ENCODE measurements around the gene OPA3.
A peak's percentile ranks its signal among the peaks of the same experiment; 100 is the strongest.

Gene OPA3

DNA sequence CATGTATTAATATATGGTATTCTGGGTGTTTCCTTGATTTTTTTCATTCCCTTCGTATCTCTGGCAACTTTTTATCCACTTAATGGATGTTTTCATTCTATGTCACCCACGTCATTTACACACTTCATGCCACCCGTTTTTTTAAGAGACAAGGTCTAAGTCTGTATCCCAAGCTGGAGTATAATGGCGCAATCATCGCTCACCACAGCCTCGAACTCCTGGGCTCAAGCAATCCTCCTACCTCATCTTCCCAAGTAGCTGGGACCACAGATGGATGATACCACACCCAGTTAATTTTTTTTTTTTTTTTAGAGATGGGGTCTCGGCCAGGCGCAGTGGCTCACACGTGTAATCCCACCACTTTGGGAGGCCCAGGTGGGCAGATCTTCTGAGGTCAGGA lies 80.7 kb downstream of the OPA3 start:
- no peak for DNase-seq (ENCODE audit: low spot score)

DNA sequence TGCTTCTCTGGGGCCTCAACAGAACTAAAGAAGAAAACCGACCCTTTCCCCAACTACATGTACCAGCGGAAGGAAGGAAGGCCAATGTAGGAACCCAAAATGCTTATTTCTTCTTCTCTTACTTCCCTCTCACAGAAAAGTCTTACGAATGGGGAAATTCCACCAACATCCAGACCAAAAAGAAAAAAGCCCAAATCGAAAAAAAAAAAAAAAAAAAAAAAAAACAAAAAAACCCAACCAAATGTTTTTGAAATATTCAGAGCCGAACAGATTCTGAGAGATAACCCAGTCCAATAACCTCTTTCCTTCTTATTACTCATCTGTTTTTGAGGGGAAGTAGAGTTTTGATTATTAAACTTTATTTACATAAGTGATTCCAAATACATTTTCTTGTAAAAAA lies 82.5 kb downstream of the OPA3 start:
- no peak for DNase-seq (ENCODE audit: low spot score)

DNA sequence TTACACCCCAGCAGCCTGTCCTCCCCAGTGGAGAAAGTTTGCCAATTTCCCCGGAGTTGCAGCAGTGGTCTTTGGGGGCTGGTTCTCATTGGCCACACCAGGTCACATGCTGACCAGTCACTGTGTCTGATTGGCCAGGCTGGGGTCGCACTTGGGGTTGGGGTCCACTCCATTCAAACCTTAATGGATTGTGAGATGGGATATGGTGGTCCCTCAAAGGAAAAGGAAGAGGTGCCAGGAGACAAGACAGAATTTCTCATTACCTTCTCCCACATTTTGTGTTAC lies 82.9 kb downstream of the OPA3 start:
- DNase-seq (ENCODE audit: low spot score), result no peak

DNA sequence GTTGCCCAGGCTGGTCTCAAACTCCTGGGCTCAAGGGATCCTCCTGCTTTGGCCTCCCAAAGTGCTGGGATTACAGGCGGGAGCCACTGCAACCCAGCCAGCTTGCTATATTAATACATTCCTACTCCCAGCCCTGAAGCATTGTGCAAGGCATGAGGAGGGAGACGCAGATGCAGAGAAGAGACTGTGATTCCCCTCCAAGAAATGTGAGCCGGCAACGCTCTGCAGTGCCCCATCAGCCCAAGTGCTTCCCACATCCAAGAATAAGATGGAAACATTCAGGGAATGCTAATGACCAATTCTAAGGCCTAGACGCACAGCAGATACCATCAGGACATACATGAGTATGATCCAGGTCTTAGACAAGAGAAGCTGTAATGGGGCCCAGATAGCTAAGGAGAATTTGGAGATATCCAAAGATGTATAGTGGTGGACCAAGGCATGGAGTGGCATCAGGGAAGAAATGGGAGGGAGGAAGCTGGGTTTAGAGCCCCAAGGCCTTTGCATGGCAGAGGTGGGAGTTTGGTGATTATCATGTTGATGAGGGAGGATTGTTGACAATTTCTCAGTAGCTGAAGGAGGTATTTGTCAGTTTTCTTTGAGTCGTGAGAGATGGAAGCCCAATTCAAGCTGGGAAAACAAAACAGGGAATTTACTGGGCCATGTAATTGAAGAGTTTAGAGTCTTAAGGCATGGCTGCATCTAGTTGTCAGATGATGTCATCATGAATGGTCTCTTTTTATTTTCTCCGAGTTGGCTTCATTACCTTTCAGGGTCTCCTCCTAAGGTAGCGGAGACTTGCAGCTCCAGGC lies 83.5 kb downstream of the OPA3 start:
- no peak for DNase-seq (ENCODE audit: low spot score)

DNA sequence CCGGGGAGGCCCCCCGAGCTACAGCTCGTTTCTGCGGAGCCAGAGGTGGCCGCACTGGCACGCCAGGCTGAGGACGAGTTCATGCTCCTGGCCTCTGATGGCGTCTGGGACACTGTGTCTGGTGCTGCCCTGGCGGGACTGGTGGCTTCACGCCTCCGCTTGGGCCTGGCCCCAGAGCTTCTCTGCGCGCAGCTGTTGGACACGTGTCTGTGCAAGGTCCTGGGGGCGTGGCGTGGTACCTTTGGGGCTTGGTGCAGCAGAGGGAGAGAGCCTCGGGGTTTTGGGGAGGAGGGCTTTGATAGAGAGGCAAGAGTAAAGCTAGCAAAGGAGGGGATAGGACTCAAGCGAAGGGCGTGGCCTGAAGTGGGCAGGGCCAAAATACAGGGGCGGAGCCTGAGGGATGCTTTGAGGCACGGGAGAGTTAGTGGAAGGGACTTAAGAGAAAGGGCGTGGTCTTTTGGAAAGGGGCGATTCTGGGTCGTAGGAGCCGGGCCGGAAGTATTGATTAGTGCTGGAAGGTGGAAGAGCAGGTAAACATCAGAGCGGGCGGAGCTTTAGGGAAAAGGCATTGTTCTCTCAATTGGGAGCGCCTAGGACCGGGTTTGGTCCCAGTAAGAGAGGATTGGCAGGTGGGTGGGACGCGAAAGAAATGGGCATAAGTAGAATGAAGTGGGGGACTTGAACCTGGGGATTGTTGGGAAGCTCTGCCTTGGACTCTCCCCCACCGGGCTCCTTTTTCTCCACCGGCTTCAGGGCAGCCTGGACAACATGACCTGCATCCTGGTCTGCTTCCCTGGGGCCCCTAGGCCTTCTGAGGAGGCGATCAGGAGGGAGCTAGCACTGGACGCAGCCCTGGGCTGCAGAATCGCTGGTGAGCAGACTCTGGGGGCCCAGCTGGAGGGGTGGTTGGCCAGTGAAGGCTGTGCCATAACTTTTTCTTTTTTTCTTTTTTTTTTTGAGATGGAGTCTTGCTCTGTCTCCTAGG lies 85.1 kb downstream of the OPA3 start:
- DNase-seq (ENCODE audit: low spot score), result peak; percentile 68

DNA sequence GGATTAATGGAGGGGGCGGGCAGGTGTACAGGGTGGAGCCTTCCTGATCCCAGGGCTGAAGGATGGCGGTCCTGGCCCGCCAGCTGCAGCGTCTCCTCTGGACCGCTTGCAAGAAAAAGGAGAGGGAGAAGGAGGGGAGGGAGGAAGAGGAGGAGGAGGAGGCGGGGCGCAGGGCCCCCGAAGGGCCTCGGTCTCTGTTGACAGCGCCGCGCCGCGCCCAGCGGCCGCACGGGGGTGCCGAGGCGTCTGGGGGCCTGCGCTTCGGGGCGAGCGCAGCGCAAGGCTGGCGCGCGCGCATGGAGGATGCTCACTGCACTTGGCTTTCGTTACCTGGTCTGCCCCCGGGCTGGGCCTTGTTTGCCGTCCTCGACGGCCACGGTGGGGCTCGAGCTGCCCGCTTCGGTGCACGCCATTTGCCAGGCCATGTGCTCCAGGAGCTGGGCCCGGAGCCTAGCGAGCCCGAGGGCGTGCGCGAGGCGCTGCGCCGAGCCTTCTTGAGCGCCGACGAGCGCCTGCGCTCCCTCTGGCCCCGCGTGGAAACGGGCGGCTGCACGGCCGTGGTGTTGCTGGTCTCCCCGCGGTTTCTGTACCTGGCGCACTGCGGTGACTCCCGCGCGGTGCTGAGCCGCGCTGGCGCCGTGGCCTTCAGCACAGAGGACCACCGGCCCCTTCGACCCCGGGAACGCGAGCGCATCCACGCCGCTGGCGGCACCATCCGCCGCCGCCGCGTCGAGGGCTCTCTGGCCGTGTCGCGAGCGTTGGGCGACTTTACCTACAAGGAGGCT lies 86.0 kb downstream of the OPA3 start, which contains the start of gene PPM1N:
Gene PPM1N (plus strand): TSS at position 33 of the 785 bp plus-strand sequence. CDS start 30 bp downstream, at position 63.
- DNase-seq (ENCODE audit: low spot score), result no peak

DNA sequence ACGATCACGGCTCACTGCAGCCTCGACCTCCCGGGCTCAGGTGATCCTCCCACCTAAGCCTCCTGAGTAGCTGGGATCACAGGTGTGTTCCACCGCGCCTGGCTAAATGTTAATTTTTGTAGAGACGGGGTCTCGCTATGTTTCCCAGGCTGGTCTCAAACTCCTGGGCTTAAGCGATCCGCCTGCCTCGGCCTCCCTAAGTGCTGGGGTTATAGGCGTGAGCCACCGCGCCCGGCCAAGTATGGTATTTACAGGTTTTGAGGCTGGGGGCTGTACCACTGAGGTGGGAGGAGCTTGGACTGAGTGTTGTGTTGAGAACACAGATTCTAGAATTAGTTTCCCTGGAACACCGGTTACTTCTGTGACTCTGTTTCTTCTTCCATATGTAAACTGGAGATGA lies 86.8 kb downstream of the OPA3 start:
- no peak for DNase-seq (ENCODE audit: low spot score)

DNA sequence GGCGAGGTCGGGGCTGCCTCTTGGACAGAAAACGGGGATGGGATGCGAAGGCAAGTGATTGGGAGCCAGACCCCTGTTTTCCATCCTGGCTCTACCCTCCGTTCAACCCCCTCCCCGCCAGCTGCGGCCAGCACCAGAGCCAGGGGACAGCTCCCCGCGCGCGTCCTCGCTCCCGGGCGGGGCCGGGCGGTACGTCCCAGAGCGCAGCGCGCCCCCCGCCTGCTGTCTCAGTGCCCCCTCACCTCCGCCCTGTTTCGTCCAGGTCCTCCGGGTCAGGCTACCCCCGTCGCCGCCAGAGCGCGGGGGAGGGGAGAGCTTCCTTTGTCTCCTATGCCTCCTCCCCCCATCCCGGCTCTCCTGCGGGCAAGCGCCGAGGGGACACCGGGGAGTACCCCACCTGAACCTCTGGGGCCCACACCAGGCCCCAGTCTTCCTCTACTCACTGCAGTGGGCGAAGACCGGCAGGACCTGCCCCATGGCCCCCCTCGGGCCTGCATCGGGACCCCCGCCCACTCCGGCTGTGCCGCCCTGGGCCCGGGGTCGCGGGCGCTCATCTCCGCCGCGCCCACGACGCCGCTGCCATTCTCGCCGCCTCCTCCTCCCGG lies 88.2 kb downstream of the OPA3 start:
- DNase-seq (ENCODE audit: low spot score), result no peak

DNA sequence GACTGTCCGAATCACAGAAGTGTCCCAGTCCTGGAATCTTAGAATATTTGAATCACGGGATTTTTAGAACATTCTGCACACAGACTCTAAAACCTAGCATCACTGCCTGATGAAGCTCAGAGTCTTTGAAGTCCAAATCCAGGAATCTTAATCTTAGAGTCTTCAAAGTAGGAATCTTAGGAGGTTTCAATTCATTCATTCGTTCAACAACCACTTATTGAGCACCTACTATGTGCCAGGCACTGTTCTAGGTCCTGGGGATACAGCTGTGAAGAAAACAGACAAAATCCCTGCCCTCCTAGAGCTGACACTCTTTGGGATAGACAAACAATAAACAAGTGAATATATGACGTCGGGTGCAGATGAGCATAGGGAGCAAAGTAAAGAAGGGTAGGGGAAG lies 89.4 kb downstream of the OPA3 start:
- no peak for DNase-seq (ENCODE audit: low spot score)

DNA sequence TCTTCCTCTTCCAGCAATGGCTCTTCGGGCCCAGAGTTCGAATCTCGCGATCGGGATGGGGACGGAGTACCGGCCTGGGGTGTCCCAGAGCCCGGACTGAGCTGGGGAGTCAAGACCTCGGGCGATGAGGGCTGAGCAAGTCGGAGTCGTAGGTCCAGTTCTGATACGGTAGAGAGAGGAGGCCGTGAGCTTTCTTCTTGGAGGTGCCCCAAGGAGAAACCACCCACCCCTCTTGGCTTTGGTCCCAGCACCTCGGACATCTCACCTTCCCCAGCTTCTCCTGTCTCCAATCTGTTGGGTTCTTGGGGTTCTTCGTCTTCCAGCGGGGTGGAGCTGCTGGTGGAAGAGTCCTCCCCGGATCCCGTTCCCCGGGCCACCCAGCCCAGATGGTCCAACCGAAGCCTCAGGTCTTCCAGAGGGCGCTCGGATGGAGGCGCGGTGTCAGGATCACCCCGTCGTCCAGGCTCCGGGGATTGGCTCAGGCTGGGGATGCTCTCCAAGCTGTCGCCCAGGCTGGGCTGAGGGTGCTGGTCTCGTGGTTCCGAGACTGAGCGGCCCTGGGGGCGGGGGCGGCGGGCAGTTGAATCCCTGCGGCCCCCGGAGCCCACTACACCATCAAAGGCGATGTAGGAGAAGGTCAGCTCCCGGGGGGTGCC lies 90.2 kb downstream of the OPA3 start:
- no peak for DNase-seq (ENCODE audit: low spot score)

DNA sequence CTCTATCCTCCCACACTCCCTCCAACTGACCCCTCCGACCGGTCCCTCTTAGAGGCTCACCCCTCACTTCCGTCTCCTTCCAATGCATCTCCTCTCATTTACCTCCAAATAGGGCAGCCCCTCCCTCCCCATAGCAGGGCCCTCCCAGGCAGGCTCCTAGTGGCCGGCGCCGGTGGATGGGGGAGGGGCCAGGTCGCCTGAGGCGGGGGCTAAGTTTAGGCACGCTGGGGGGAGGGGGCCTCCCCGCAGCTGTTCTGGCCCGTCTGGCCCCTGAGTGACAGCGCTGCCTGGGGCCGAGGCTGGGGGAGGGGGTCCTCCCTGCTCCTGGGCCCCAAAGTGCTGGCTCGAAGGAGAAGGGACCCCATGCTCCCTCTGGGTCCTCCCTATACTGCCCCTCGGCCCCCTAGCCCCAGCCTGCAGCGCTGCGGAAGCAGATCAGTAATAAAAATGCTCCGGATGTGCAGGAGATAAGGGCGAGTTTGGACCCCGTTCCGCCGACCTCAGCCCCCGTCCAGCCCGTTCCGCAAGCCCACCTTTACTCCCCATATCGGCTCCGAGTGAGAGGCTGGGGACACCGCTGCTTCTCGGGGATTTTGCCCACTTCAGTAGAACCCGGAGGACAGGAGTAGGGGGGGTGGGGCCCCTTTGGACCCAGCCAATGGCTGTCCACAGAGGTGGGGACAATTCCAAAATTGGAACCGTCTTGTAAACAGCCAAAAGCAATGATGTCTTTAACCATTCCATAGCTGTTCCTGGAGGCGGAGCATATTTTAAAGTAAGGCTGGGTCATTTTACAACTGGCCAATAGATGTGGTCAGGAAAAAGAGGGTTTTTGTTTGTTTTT lies 91.8 kb downstream of the OPA3 start:
- peak; percentile 45 for DNase-seq (ENCODE audit: low spot score)

DNA sequence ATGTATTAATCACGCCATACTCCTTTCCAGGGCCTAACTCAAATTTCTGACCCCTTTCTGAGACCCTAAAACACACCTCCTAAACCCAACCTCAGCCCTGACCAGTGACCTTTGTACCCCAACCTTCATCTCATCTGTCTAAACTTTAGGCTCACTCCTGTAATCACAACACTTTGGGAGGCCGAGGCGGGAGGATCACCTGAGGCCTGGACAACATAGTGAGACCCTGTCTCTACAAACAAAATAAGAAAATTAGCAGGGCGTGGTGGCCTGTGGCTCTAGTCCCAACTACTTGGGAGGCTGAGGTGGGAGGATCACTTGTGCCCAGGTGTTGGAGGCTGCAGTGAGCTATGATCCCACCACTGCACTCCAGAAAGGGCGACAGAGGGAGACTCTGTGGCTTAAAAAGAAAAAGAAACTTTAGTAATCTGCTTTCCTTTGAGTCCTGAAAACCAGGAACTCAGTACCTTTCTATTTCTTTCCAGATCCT lies 92.4 kb downstream of the OPA3 start:
- DNase-seq (ENCODE audit: low spot score), result no peak

DNA sequence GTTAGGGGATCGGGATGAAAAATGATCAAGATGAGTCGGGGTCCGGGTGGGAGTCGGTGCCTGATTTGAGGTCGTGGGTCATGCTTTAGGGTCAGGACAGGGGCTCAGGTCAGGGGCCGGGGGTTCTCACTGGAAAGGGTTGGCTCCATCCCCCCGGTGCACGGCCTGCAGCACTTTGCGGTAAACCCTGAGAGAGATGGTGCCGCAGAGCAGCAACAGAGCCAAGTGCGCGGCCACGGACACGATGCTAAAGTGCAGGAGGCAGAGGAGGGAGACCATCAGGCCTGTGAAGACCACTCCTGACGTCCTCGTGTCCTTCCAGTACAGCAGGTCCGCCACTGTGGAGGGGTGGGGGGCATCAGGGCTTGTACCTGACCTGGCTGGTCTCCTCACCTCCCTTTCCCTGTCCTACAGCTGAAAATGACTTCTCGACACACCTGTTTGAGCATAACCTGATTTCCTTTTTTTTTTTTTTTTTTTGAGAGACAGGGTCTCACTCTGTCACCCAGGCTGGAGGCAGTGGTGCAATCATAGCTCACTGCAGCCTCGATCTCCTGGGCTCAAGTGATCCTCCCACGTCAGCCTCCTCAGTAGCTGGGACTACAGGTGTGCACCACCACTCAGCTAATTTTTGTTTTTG lies 95.3 kb downstream of the OPA3 start:
- DNase-seq (ENCODE audit: low spot score), result no peak

DNA sequence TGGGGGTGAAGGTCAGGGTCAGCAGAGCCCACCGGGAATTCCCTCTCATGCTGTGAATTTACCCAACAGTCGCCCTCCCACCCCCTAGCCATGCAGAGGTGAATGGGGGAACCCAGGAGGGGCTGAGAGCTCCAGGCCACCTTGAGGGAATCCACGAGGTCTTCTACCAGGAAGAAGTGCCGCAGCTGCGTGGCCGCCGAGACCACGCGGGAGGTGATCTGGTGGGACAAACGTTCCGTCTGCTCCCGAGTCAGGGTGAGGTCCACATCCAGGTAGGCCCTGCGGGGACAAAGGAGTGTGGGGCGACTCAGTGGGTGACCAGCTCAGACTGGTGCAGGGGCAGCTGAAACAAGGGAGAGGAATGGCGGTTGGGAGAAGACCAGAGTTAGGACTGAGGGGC lies 95.9 kb downstream of the OPA3 start:
- DNase-seq (ENCODE audit: low spot score), result no peak

DNA sequence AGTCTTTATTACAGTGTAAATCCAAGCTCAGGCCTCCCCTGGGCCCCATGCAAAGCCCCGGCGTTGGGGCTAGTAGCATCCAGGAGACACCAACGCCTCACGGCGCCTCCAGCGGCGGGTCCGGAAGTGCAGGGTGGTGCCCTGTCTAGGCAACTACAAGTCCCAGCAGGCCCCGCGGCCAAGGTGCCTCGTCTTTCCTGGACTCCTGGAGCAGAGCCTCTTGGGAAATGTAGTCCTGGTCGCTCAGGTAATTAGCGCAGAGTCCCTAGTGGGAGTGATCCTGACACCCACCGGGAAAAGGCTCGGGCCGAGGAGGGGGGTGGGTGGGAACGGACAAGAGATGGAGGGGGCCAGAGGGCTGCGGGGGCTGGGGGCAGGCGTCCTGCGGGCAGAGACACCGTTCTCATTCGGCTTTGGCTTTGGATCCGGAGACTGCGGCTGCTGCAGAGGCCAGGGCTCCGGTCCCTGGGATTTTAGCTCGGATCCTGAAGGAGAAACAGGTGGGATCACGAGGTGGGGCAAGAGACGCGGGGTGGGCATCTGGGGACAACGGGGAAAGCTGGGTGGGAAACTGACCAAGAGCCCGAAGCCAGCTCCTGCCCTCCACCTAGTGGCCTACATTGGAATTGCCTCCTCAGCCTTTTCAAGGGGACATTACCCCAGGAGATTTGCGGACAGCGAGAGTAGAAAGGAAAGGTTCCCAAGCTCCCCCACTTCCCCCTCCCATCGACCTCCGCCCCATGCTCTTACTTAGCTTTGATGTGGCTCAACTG lies 99.1 kb downstream of the OPA3 start:
- DNase-seq (ENCODE audit: low spot score), result peak; percentile 98

DNA sequence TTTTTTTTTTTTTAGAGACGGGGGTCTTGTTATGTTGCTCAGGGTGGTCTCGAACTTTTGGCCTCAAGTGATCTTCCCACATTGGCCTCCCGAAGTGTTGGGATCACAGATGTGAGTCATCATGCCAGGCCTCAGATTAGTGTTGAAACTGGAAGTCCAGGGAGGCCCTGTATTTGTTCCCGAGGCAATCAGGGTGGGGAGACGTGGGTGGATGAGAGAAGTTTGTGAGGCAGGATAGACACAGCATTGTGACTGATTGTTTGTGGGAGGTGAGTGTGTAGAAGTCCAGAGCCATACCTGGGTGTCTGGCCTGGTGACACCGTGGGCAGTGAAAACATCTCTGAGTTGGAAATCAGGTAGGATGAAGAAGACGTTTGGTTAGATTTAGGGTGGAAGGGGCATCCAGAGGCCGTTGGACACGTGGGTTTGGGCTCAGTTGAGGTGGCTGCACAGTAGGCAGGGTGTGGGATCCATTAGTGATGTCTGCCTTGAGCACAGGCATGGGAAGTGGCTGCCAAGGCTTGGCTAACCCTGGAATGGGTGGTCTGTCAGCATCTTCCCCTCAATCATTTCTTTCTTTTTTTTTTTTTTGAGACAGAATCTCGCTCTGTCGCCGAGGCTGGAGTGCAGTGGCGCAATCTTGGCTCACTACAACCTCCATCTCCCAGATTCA lies 100.2 kb downstream of the OPA3 start:
- no peak for DNase-seq (ENCODE audit: low spot score)

DNA sequence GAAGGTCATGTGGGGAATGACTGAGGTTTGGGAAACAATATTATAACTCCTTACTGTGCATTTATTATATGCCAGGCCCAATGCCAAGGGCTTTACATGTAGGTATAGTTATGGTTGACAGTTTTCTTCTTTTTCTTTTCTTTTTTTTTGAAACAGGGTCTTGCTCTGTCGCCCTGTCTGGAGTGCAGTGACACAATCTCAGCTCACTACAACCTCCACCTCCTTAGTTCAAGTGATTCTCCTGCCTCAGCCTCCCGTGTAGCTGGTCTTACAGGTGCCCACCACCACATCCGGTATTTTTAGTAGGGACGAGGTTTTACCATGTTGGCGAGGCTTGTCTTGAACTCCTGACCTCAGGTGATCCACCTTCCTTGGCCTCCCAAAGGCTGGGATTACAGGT lies 101.6 kb downstream of the OPA3 start:
- no peak for DNase-seq (ENCODE audit: low spot score)

DNA sequence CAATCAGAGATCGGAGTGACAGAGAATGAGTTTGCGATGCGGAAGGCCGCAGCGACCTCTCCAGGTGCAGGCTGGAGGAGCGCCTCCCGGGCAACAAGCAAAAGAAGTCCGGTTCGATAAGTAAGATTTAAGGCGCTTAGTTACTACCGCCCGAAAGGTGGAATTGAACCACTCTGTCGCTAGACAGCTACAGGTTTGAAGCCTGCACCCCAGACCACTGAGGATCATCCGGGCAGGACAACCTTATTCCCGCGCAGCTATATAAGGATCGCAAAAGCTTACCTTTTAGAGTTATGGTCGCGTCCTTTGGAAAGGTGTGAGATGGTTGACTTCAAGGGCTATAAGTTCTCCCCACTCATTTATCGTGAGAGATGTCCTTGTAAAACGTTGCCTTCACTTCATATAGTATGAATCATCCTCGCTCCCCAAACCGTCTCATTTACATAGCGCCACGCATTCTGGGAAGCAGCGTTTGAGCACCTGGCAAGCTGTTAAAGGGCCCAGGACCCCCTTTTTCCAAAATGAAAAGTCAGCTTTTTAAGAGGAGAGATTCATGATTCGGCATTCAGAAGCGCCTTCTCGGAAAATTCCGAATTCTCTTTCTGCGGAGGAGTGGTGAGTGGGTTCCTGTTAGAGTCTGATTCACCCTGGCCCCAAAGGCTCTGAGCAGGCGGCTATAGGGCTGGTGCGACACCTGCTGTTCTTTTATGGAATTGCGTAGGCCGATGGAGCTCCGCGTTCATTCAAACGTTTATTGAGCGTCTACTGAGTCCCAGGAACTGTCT lies 106.0 kb downstream of the OPA3 start:
- peak; percentile 93 for DNase-seq (ENCODE audit: low spot score)

All from hematopoietic multipotent progenitor cell treated with erythropoietin and hydrocortisone succinate and interleukin-3 and kit ligand, for 17 days (in vitro differentiated cells).